ENCODE data around the gene MTSS2.

MTSS2 gene, protein sequence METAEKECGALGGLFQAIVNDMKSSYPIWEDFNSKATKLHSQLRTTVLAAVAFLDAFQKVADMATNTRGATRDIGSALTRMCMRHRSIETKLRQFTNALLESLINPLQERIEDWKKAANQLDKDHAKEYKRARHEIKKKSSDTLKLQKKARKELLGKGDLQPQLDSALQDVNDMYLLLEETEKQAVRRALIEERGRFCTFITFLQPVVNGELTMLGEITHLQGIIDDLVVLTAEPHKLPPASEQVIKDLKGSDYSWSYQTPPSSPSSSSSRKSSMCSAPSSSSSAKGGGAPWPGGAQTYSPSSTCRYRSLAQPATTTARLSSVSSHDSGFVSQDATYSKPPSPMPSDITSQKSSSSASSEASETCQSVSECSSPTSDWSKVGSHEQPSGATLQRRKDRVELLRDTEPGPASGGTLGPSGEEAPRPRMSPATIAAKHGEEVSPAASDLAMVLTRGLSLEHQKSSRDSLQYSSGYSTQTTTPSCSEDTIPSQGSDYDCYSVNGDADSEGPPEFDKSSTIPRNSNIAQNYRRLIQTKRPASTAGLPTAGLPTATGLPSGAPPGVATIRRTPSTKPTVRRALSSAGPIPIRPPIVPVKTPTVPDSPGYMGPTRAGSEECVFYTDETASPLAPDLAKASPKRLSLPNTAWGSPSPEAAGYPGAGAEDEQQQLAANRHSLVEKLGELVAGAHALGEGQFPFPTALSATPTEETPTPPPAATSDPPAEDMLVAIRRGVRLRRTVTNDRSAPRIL

GRCh38 chr16:70685938-70686375, at the start of gene MTSS2:
TSS of gene MTSS2 (minus strand) at chr16:70686053. CDS start at chr16:70685791, 262 bp downstream.
- no peak for DNase-seq (ENCODE audit: low spot score)

GRCh38 chr16:70735141-70735979, 49.5 kb upstream of the MTSS2 start:
- DNase-seq (ENCODE audit: low spot score): peak; percentile 83

DNA sequence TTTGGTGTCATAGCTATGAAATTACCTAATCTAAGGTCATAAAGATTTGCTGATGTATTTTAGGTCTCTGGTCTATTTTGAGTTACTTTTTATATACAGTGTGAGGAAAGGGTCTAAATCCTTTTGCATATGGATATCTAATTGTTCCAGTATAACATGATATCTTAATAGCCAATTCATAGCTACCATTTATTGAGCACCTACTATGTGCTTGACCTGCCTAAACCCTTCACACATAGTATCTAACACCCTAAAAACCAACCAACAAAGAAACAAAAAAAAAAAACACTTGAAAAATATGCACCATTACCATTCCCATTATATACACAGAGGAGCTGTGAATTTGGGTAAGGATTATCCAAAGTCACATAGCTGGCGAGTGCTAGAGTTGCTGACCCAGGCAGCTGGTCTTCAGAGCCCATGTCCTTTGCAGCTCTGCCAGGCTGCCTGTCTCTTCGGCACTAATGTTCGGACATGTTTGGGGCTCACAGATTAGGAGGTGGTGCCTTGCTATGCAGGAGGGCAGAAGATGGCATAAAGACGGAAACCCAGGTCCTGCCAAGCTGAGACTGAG, 48.8 kb upstream of the MTSS2 start:
- no peak for DNase-seq (ENCODE audit: low spot score)

DNA sequence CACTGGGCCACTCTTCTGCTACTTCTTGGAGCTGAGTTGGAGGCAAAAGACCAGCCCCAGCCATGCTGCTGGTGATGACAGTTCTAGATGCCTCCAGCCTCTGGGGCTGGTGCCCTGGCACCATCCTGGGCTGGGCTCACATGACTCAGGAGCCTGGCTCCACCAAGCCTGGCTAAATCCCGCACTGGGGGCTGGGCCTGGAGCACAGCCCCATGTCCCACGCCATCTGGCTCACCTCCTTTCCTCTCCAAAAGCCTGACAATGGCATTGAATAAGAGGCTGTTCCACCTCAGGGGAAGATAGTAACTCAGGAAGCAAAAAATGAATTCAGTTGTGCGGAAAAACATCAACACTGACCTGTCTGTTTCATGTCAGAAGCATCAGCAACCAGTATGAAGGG, 45.1 kb upstream of the MTSS2 start:
- DNase-seq (ENCODE audit: low spot score): no peak

DNA sequence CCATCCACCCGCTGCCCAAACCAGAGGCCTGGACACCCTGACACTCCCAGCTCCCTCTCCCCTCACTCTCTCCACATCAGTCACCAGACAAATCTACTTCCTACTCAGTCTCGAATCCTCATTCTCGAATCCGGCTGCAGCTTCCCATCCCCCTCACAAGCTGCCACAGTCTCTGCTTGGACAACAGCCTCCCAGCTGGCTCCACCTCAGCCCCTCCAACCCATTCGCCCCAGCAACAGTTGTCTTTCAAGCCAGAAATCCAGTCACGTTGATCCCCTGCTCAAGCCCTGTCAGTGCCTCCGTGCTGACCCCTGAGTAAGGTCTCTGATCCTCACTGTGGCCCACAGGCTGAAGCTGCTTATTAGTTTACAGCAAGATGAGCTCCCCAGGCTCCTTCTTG, 44.2 kb upstream of the MTSS2 start:
- DNase-seq (ENCODE audit: low spot score): no peak

DNA sequence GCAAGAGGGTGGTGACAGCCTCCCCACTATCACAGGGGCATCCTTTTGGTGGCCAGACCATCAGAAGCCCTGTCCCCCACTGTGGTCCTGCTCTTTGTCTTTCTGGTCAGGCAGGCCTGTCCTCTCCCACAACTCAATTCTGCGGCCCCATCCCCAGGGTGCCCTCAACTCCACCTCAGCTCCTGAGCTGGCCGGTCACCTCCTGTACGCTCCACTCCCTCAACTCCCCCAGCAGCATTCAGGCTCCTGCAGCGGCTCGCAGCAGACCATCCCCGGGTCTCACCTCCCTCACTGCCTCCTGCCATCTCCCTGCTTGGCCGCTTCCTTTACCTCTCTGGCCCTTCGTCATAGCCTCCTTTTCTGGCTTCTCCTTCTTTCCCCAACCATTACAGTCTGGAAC, 43.4 kb upstream of the MTSS2 start:
- DNase-seq (ENCODE audit: low spot score): no peak

- DNase-seq (ENCODE audit: low spot score): no peak
Measured at GRCh38 chr16:70728150-70728549, 42.3 kb upstream of the MTSS2 start.

DNA sequence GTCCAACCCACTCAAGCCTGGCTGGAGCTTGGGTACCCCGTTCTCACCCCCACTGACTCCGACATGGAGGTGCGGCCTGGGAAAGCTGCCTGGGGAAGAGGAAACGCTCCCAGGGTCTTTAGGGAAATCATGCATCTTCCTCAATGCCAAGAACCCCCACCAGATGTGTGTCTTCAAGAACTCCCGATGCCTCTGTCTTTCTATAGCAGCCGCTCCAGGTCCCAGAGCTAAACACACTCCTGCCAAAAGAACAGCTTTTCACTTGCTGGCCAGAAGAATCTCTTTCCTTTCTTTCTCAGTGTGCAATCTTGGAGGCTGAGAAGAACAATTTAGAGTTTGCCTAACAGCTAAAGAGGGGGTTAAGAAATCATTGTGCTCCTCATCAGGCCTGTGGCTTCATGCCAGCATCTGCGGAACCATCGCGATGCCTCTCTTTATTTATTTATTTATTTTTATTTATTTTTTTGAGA, 41.1 kb upstream of the MTSS2 start:
- DNase-seq (ENCODE audit: low spot score): no peak

- no peak for DNase-seq (ENCODE audit: low spot score)
Measured at GRCh38 chr16:70725912-70726828, 40.3 kb upstream of the MTSS2 start.

- no peak for DNase-seq (ENCODE audit: low spot score)
Measured at GRCh38 chr16:70725024-70725911, 39.4 kb upstream of the MTSS2 start.

GRCh38 chr16:70724146-70725023, 38.5 kb upstream of the MTSS2 start:
- DNase-seq (ENCODE audit: low spot score): no peak

GRCh38 chr16:70723740-70724145, 37.9 kb upstream of the MTSS2 start:
- no peak for DNase-seq (ENCODE audit: low spot score)

- DNase-seq (ENCODE audit: low spot score): no peak
Measured at GRCh38 chr16:70721202-70721963, 35.5 kb upstream of the MTSS2 start.

DNA sequence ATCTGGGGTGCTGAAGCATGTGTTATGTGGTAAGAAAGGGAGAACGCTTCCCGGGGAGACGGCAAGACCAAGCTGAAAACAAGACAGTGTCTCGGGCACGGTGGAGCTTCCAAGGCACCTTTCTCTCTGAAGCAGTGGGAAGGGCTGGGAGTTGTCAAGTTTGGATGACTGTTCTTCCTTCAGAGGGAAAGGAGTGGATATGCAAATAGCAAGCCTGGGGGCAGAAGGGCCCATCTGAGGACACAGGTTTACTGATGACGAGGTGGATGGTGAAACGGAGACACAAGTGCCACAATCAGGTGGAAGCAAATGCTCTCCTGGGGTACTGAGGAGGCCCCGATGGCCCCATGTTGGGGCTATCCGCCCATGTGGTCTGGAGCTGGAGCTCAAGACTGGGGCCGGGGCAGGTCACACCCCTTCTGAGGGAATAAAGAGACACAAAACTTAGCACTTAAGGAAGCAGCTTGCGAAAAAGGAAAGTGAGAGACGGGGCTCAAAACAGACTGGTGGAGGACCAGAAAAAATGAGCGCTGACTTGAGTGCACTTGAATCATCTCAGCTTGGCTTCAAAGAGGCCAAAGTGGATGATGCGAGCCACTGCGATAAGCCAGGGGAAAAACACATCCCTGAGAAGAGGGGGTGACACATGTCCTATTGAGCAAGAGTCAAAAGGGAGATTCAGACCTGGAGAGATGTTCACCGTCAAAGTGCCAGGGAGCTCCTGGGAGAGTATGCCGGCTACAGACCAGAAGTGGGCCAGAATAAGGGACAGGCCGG, 34.8 kb upstream of the MTSS2 start:
- DNase-seq (ENCODE audit: low spot score): no peak

- no peak for DNase-seq (ENCODE audit: low spot score)
Measured at GRCh38 chr16:70717065-70717464, 31.2 kb upstream of the MTSS2 start.

DNA sequence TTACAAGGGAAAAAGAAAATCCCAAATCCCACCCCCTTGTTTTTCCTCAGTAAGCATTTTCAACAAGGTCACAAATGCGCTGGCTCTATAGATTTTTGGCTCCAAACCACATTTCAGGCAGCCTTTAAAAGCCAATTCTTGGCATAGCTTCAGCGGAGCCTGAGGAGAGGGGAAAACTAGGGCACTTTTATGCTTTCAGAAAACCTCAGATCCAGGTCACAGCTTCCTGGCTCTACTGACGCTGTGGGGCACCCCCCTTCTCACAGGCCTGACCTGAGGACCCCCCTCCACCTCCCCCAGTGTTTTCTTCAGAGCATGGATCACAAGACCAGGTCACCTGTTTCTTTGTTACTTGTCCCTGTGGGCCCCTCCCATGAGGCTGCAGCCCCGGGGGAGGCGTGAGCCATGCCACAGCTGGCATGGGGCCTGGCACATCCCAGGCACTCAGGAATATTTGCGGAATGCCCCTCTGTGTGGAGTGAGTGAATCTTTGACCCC, 30.1 kb upstream of the MTSS2 start:
- DNase-seq (ENCODE audit: low spot score): no peak

Measured in kidney capillary endothelial cell (primary cell).